Measurements from ENCODE around the gene STIP1.
A peak's percentile ranks its signal among the peaks of the same experiment; 100 is the strongest.
"Not testable (repeated sequence)": the region's sequence is repeated elsewhere in the genome, so short reads cannot be mapped to it uniquely, and the experiment has no call there.

The STIP1 gene

GRCh38 chr11:64161037-64161436 is 24.9 kb upstream of the STIP1 start:
- no peak for DNase-seq

GRCh38 chr11:64162769-64163168 is 23.2 kb upstream of the STIP1 start:
- not testable (repeated sequence) for DNase-seq

- DNase-seq = no peak
Measured at GRCh38 chr11:64163951-64164350, 22.0 kb upstream of the STIP1 start.

- DNase-seq = no peak
Measured at GRCh38 chr11:64164392-64165312, 21.3 kb upstream of the STIP1 start.

- DNase-seq = peak in 1 of 2 experiments; percentile 22
Measured at GRCh38 chr11:64165481-64165841, 20.5 kb upstream of the STIP1 start.

- peak; percentile 86 to 88 for DNase-seq
Measured at GRCh38 chr11:64165842-64166635, 19.9 kb upstream of the STIP1 start, which contains the start of gene MACROD1. Gene MACROD1 (minus strand): TSS chr11:64166113. CDS start chr11:64165994, 119 bp downstream.

- no peak for DNase-seq
Measured at GRCh38 chr11:64170419-64170818, 15.6 kb upstream of the STIP1 start.

GRCh38 chr11:64173616-64174355 is 12.2 kb upstream of the STIP1 start:
- no peak for DNase-seq

GRCh38 chr11:64176751-64177150 is 9.2 kb upstream of the STIP1 start:
- no peak for DNase-seq

GRCh38 chr11:64178203-64178602 is 7.8 kb upstream of the STIP1 start:
- no peak for DNase-seq

- DNase-seq = no peak
Measured at GRCh38 chr11:64178951-64179639, 6.9 kb upstream of the STIP1 start.

GRCh38 chr11:64180891-64181290 is 5.1 kb upstream of the STIP1 start:
- no peak for DNase-seq

- DNase-seq = peak; percentile 48 to 60
Measured at GRCh38 chr11:64181506-64182411, 4.2 kb upstream of the STIP1 start.

- no peak for DNase-seq
Measured at GRCh38 chr11:64183890-64184289, 2.1 kb upstream of the STIP1 start.

- no peak for DNase-seq
Measured at GRCh38 chr11:64185175-64185692, 737 bp upstream of the STIP1 start.

GRCh38 chr11:64186492-64187165 is 658 bp downstream of the STIP1 start:
- peak; percentile 48 to 61 for DNase-seq

GRCh38 chr11:64192434-64192833 is 6.5 kb downstream of the STIP1 start:
- no peak for DNase-seq

GRCh38 chr11:64196626-64197025 is 10.7 kb downstream of the STIP1 start:
- DNase-seq = no peak

- no peak for DNase-seq
Measured at GRCh38 chr11:64198511-64198910, 12.5 kb downstream of the STIP1 start.

GRCh38 chr11:64201543-64201942 is 15.6 kb downstream of the STIP1 start:
- no peak for DNase-seq
